Dedifferentiated amniotic fluid mesenchymal stem cell (primary cell): ENCODE data around the gene GABPA.
"Not testable (repeated sequence)": the region's sequence is repeated elsewhere in the genome, so short reads cannot be mapped to it uniquely, and the experiment has no call there.

Source experiments
- DNase-seq: peaks from one replicate; pipeline ENCODE4 v3.0.0-alpha.2; 2016; ENCODE audit errors: extremely low spot score

GABPA gene

DNA sequence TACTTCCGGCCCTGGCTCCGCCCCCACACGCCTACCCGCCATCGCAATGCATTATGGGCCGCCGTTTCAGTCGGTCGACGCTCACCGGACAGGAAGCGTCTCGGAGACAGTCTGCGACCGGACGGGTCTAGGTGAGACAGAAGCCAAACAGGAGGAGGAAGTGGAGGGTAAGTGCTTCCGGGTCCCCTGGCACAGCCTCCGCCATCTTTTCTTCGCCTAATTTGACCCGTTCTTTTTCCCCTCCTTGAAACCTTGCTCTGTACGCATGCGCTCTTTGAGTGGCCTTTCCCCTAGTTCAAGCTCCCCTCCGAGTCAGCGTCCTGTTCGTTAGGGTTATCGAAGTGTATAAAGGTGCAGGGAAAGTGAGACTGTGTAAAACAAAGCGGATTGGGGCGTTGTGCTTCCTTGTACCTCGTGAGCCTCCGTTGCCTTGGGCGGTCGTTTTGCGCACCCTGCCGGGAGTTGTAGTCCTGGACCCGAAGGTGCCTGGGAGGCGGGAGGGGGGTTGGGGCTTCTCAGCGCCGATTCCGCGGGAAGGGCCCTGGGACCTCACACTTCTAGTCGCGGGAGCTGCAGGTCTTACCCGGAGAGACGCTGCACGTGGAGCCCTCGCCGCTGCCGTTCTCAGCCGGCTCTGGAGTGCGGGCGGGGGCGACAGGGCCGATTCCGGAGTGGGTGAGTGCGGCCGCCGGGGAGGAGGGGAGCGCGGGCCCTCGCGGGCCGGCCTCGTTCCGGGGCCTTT is at the start of gene GABPA, which contains the start of gene ATP5PF:
Gene GABPA, plus strand, starts transcription at position 69 of the 742 bp plus-strand sequence. CDS start 6,627 bp downstream, outside the sequence.
Gene ATP5PF, minus strand, starts transcription at position 1 of the 742 bp plus-strand sequence. CDS start 5,110 bp downstream, outside the sequence.
- peak; percentile 98 for DNase-seq

DNA sequence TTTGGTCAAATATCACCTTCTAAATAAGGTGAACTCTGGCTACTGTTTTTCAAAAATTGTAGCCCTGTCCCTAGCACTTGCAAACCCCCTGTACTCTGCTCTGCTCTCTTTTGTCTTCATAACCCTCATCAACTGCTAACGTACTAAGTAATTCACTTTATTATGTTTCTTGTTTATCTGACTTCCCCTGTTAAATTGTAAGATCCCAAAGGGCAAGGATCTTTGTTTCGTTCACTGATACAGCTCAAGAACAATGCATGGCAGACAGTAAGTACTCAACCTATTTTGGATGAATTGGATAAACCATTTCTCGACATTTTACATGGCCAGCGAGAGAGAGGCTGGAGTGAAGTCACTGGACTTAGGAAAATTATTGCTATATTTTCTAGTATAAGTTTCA is 47.0 kb upstream of the GABPA start:
- DNase-seq = no peak

- DNase-seq = no peak
These were observed 46.3 kb upstream of the GABPA start for GRCh38 chr21:25688275-25689155.

DNA sequence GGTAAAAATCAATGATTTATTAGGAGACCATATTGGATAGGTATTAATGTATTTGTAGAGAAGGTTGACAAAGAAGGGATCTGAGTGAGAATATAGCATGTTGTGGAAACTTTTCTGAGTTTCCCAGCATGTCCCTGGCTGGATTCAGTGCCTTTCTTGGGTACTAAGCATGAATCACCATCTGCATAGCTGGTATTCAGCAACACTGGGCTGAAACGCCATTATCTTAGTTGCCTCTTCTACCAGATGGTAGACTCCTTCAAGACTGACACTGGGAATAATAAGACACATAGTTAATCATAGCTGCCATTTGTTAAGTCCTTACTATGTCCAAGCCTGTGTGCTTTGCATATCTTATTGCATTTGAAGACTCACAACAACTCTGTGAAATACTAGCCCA is 45.5 kb upstream of the GABPA start:
- no peak for DNase-seq

DNA sequence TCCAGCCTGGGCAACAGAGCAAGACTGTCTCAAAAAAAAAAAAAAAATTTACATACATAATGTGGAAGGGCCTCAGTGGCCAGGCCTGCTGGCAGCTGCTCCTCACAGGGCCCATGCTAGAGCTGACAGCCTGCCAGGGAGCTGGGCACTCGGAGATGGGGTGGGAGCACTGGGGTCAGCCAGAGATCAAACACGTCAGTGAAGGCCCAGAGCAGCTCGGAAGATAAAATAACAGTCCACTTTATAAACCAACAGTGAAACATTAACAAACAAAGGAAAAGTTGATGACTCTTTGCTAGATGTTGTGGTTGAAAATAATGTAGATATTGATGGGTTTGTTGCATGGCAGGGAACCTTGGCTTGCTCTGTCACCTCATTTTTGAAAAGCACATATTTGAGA is 42.8 kb upstream of the GABPA start:
- DNase-seq = no peak

- not testable (repeated sequence) for DNase-seq
These were observed 39.3 kb upstream of the GABPA start for GRCh38 chr21:25695461-25695860.

- no peak for DNase-seq
These were observed 34.0 kb upstream of the GABPA start for GRCh38 chr21:25700741-25701140.

- no peak for DNase-seq
These were observed 33.2 kb upstream of the GABPA start for GRCh38 chr21:25701529-25701928.

DNA sequence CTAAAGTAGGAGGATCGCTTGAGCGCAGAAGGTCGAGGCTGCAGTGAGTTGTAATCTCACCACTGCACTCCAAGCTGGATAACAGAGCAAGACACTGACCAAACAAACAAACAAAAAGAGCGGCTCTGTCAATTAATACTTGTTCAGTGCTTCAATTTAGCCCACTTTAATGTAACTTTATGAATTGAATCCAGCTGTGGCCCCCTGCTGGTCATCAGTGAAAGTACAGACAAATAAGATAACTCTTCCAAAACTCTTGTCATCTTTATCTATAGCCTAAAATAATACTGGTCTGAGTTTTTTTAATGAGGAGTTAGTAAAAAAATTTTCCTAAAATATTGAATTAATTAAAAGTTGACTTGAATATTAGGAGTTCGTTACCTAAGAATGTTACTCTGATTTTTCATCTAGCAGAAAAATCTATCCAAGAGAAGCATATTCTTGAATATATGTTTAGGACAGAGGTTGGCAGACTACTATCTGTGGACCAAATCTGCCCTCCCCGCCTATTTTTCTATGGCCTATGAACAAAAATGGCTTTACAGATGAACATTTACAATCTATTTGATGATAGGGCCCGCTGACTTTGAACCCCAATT is 26.2 kb upstream of the GABPA start:
- peak; percentile 51 for DNase-seq

- DNase-seq = no peak
These were observed 25.0 kb upstream of the GABPA start for GRCh38 chr21:25709684-25710265.

DNA sequence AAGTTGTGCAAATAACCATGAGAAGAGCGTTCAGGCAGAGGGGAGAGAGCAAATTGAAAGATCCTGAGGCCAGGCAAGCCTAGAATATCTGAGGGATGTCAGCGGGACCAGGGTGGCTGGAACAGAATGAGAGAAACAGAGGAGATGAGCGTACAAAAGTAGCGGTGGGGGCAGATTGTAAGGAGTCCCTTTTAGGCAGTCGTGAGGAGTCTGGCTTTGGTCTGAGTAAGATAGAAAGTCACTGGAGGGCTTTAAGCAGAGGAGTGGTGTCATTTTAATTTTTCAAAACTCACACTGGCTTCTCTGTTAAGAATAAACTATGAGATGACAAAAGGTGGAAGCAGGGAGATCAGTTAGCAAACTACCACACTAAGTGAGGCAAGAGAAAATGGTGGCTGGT is 24.2 kb upstream of the GABPA start:
- no peak for DNase-seq

DNA sequence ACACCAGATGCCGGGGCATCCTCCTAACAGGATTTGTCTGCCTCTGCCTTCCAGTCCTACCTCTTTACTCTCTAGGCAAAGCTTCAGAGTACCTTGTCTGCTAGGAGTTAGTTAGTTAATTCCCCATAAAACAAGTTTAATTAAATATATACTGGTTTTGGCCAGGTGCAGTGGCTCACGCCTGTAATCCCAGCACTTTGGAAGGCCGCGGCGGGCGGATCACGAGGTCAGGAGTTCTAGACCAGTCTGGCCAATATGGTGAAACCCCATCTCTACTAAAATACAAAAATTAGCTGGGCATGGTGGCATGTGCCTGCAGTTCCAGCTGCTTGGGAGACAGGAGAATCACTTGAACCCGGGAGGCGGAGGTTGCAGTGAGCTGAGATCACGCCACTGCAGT is 20.7 kb upstream of the GABPA start:
- not testable (repeated sequence) for DNase-seq

- DNase-seq = peak; percentile 51
These were observed 17.2 kb upstream of the GABPA start for GRCh38 chr21:25717491-25718147.

- no peak for DNase-seq
These were observed 12.8 kb upstream of the GABPA start for GRCh38 chr21:25721987-25722386.

DNA sequence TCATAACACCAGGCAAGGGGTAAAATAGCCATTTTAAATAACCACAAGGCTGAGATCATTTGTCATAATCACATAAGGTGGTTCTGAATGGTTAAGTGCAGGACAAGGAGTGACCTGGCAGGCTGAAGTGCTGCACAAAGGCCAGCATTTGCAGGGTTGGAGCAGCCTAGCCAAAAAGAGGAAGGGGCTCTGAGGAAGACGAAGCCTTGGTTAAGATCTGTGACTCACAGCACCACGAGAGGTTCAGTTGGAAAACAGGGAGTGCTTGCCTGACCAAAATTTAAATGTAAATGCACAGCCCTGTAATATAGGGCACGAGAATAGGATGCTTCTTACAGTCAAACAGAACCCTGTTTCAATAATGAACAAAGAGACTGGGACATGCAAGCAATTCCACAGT is 12.1 kb upstream of the GABPA start:
- DNase-seq = no peak

- no peak for DNase-seq
These were observed 2.5 kb upstream of the GABPA start for GRCh38 chr21:25732091-25732760.

DNA sequence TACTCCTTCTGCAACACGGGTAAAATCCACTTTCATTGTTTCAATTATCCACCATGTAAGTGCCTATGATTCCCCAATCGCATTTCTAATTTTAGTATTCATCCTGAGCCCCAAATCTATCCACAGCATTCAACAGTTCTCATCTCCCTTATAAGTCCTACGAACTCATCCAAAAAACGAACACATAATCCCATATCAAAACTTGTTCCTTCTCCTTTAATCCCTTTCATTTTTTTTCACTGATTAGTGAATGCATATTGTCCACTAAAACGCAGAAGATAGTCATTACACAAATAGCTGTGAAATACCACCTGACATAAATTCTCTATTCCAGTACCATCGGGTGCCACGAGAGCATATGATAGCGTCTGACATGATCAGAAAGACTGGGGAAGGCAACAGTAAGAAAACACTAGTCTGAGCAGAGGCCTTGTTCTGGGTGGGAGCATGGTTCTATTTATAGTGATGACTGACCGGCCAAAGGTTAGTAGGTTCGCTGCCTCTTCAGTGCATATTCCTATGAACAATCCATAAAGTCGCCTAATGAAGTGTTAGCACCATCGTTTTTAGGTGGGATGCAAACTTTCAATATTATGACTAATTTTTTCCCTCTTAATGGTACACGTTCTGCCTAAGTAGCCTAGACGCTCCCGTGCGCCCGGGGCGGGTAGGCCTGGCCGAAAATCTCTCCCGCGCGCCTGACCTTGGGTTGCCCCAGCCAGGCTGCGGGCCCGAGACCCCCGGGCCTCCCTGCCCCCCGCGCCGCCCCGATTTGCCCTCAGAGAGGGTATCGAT is 716 bp upstream of the GABPA start:
- DNase-seq = peak; percentile 49

- no peak for DNase-seq
These were observed 193 bp upstream of the GABPA start for GRCh38 chr21:25734654-25734903.

GRCh38 chr21:25735646-25736597 is 1.1 kb downstream of the GABPA start:
- peak; percentile 68 for DNase-seq
